H9 (cell line): ENCODE results near the gene DTNBP1. TPM values are rescaled to one million over a fixed set of nuclear protein-coding genes. Genes with fewer than 3 reads are reported as not detected.
"Not testable (repeated sequence)": the region's sequence is repeated elsewhere in the genome, so short reads cannot be mapped to it uniquely, and the experiment has no call there.

Source experiments
- DNase-seq: peaks from one replicate; pipeline ENCODE4 v3.0.0-alpha.2; 2017
- H2AFZ ChIP-seq: one replicate; pipeline ENCODE4 v1.6.1; 2013; ENCODE audit warnings: mild to moderate bottlenecking, low read length, control low read depth, moderate library complexity
- H2AK5ac ChIP-seq: 2 replicates; pipeline ENCODE4 v1.6.1; 2013; ENCODE audit warnings: low read length, control low read depth, mixed read lengths; ENCODE audit not compliant: insufficient read length
- H2BK120ac ChIP-seq: one replicate; pipeline ENCODE4 v1.6.1; 2013; ENCODE audit warnings: low read depth, mild to moderate bottlenecking, low read length, control low read depth, inconsistent platforms; ENCODE audit not compliant: poor library complexity, severe bottlenecking
- H2BK12ac ChIP-seq: 2 replicates; pipeline ENCODE4 v1.6.1; 2013; ENCODE audit warnings: low read length, control low read depth, mixed read lengths, low read depth; ENCODE audit not compliant: insufficient read length
- H2BK15ac ChIP-seq: 2 replicates; pipeline ENCODE4 v1.6.1; 2013; ENCODE audit warnings: low read depth, low read length, control low read depth
- H2BK20ac ChIP-seq: one replicate; pipeline ENCODE4 v1.6.1; 2013; ENCODE audit warnings: low read depth, mild to moderate bottlenecking, low read length, control low read depth, inconsistent platforms; ENCODE audit not compliant: poor library complexity, severe bottlenecking
- H2BK5ac ChIP-seq: 2 replicates; pipeline ENCODE4 v1.6.1; 2013; ENCODE audit warnings: low read length, control low read depth, mixed read lengths; ENCODE audit not compliant: insufficient read length
- H3K14ac ChIP-seq: 2 replicates; pipeline ENCODE4 v1.6.1; 2013; ENCODE audit warnings: low read length, control low read depth; ENCODE audit not compliant: insufficient read depth
- H3K18ac ChIP-seq: 2 replicates; pipeline ENCODE4 v1.6.1; 2013; ENCODE audit warnings: low read depth, mild to moderate bottlenecking, mixed read lengths, low read length, control low read depth; ENCODE audit not compliant: insufficient read length
- H3K23ac ChIP-seq: 2 replicates; pipeline ENCODE4 v1.6.1; 2013; ENCODE audit warnings: low read length, control low read depth, mixed read lengths, low read depth; ENCODE audit not compliant: insufficient read length
- H3K23me2 ChIP-seq: 2 replicates; pipeline ENCODE4 v1.6.1; 2013; ENCODE audit warnings: low read depth, mild to moderate bottlenecking, mixed read lengths, low read length, control low read depth; ENCODE audit not compliant: insufficient read length, poor library complexity, severe bottlenecking
- H3K27ac ChIP-seq: 2 replicates; pipeline ENCODE4 v1.5.1; 2013; ENCODE audit warnings: low read length, control low read depth, mixed read lengths, low read depth; ENCODE audit not compliant: insufficient read length
- H3K27me3 ChIP-seq: 2 replicates; pipeline ENCODE4 v1.6.1; 2013; ENCODE audit warnings: low read length, control low read depth, inconsistent platforms; ENCODE audit not compliant: insufficient read depth
- H3K4ac ChIP-seq: 2 replicates; pipeline ENCODE4 v1.6.1; 2013; ENCODE audit warnings: low read depth, mild to moderate bottlenecking, control low read depth, inconsistent platforms, low read length, moderate library complexity
- H3K4me1 ChIP-seq: 2 replicates; pipeline ENCODE4 v1.6.1; 2013; ENCODE audit warnings: low read length, control low read depth, inconsistent platforms; ENCODE audit not compliant: insufficient read depth
- H3K4me2 ChIP-seq: 2 replicates; pipeline ENCODE4 v1.6.1; 2013; ENCODE audit warnings: low read length, control low read depth, mixed read lengths; ENCODE audit not compliant: insufficient read length, insufficient read depth
- H3K56ac ChIP-seq: 2 replicates; pipeline ENCODE4 v1.6.1; 2013; ENCODE audit warnings: low read depth, mild to moderate bottlenecking, mixed read lengths, low read length, control low read depth; ENCODE audit not compliant: insufficient read length
- H3K79me1 ChIP-seq: 2 replicates; pipeline ENCODE4 v1.6.1; 2013; ENCODE audit warnings: low read depth, mild to moderate bottlenecking, moderate library complexity, low read length, control low read depth, inconsistent platforms; ENCODE audit not compliant: insufficient read depth, poor library complexity, severe bottlenecking
- H3K79me2 ChIP-seq: 2 replicates; pipeline ENCODE4 v1.6.1; 2013; ENCODE audit warnings: low read length, control low read depth, inconsistent platforms; ENCODE audit not compliant: insufficient read depth
- H3K9ac ChIP-seq: 2 replicates; pipeline ENCODE4 v1.6.1; 2013; ENCODE audit warnings: low read length, control low read depth, mixed read lengths; ENCODE audit not compliant: insufficient read length; ENCODE audit errors: extremely low read depth
- H3K9me3 ChIP-seq: one replicate; pipeline ENCODE4 v1.6.1; 2013; ENCODE audit warnings: low read depth, low read length, inconsistent platforms; ENCODE audit not compliant: control insufficient read depth
- H3T11ph ChIP-seq: one replicate; pipeline ENCODE4 v1.6.1; 2013; ENCODE audit warnings: mild to moderate bottlenecking, low read length, control low read depth, inconsistent platforms
- H4K20me1 ChIP-seq: one replicate; pipeline ENCODE4 v1.6.1; 2013; ENCODE audit not compliant: control insufficient read depth, insufficient read length, insufficient read depth
- H4K5ac ChIP-seq: 2 replicates; pipeline ENCODE4 v1.6.1; 2013; ENCODE audit warnings: low read depth, mild to moderate bottlenecking, mixed read lengths, low read length, control low read depth; ENCODE audit not compliant: insufficient read length
- H4K8ac ChIP-seq: replicated peaks from 2 replicates; pipeline ENCODE4 v1.6.1; 2013; ENCODE audit warnings: low read length, control low read depth, mixed read lengths, low read depth; ENCODE audit not compliant: insufficient read length
- H4K91ac ChIP-seq: 2 replicates; pipeline ENCODE4 v1.6.1; 2013; ENCODE audit warnings: low read depth, mild to moderate bottlenecking, moderate library complexity, mixed read lengths, low read length, control low read depth; ENCODE audit not compliant: insufficient read length
- H3K27ac Mint-ChIP-seq, 3 experiments: 2 replicates in 2 of 3; 3 replicates in 1 of 3; pipeline ENCODE4 v1.8.0; 2020 to 2021; ENCODE audit warnings: mixed read lengths in 3 of 3, mild to moderate bottlenecking in 1 of 3, moderate library complexity in 1 of 3
- H3K27me3 Mint-ChIP-seq: 2 replicates; pipeline ENCODE4 v1.8.0; 2021; ENCODE audit warnings: low read depth, mild to moderate bottlenecking, moderate library complexity, mixed read lengths
- H3K36me3 Mint-ChIP-seq, 3 experiments: 2 replicates in 2 of 3; 3 replicates in 1 of 3; pipeline ENCODE4 v1.8.0; 2020 to 2021; ENCODE audit warnings: low read depth in 3 of 3, mixed read lengths in 3 of 3; ENCODE audit not compliant: insufficient read depth in 1 of 3
- H3K4me1 Mint-ChIP-seq, 2 experiments: 2 replicates each; pipeline ENCODE4 v1.8.0; 2020; ENCODE audit warnings: mixed read lengths in 2 of 2
- H3K4me3 Mint-ChIP-seq, 2 experiments: 2 replicates in 1 of 2; 3 replicates in 1 of 2; pipeline ENCODE4 v1.8.0; 2020 to 2021; ENCODE audit warnings: mild to moderate bottlenecking in 2 of 2, mixed read lengths in 2 of 2, moderate library complexity in 1 of 2
- H3K9me3 Mint-ChIP-seq, 2 experiments: 2 replicates in 1 of 2; 3 replicates in 1 of 2; pipeline ENCODE4 v1.8.0; 2020; ENCODE audit warnings: mild to moderate bottlenecking in 2 of 2, mixed read lengths in 2 of 2, moderate library complexity in 1 of 2
- WGBS: extraction: QIAGEN DNeasy Blood & Tissue Kit; methylation state at CpG from one replicate; pipeline ENCODE4 v1.1.7; 2013; ENCODE audit warnings: missing lambda C conversion rate, low lambda C conversion rate, mixed read lengths; ENCODE audit not compliant: insufficient read length; ENCODE audit errors: extremely low coverage; 5-methylcytosine and 5-hydroxymethylcytosine counted together
- total RNA-seq: library from RNA; stranded (reverse); gene quantifications from 2 replicates; pipeline ENCODE4 v1.2.1, GENCODE V29; 2021
- TF ChIP-seq, protein P1 (sequence below): fragments of 200-600 bp; sonication (generic); conservative IDR thresholded peaks from 3 replicates; pipeline ENCODE4 v1.8.0; 2021; ENCODE audit warnings: antibody characterized with exemption, mild to moderate bottlenecking

Gene DTNBP1
- total RNA-seq, 1 experiment from 2014 or later, result 12.9 TPM

DNA sequence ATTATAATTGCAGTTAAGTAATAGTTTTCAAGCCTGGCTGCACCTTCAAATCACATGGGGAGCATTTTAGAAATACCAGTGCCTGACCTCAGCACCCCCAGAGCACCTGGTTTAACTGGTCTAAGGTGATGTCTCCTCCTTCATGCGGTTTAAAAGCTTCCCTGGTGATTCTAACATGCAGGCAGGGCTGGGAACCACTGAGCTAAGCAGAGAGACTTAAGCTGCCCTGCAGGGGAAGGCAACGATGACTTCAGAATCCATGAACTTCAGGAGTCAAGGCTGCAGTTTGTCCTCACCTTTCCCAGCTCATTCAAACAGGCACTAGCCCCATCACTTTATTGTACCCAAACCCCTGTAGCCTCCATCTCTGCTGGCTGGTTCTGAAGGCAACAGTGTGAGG, 6.1 kb upstream of the DTNBP1 start:
- H3K27ac Mint-ChIP-seq, result no peak overlapping the region
- no peak overlapping the region for H3K23ac ChIP-seq
- WGBS, result no CpG with 5 or more reads among the region's 2 CpGs
- H2AFZ ChIP-seq, result no peak overlapping the region
- H4K8ac ChIP-seq, result no peak overlapping the region
- H3K4ac ChIP-seq, result no peak overlapping the region
- no peak overlapping the region for H4K5ac ChIP-seq
- H4K20me1 ChIP-seq, result no peaks in the 10 kb centered on the region
- H2AK5ac ChIP-seq, result no peak overlapping the region
- H3K9me3 ChIP-seq, result no peaks in the 10 kb centered on the region
- no peaks in the 10 kb centered on the region for H3K9me3 Mint-ChIP-seq
- H2BK120ac ChIP-seq, result no peak overlapping the region
- TF ChIP-seq, protein P1, sequence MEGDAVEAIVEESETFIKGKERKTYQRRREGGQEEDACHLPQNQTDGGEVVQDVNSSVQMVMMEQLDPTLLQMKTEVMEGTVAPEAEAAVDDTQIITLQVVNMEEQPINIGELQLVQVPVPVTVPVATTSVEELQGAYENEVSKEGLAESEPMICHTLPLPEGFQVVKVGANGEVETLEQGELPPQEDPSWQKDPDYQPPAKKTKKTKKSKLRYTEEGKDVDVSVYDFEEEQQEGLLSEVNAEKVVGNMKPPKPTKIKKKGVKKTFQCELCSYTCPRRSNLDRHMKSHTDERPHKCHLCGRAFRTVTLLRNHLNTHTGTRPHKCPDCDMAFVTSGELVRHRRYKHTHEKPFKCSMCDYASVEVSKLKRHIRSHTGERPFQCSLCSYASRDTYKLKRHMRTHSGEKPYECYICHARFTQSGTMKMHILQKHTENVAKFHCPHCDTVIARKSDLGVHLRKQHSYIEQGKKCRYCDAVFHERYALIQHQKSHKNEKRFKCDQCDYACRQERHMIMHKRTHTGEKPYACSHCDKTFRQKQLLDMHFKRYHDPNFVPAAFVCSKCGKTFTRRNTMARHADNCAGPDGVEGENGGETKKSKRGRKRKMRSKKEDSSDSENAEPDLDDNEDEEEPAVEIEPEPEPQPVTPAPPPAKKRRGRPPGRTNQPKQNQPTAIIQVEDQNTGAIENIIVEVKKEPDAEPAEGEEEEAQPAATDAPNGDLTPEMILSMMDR, result no peak
- no peak overlapping the region; a peak in 1 of 5 replicates for H3K4me3 Mint-ChIP-seq
- no peak overlapping the region for H3K56ac ChIP-seq
- no peak overlapping the region for H3K18ac ChIP-seq
- H2BK20ac ChIP-seq, result no peak overlapping the region
- H3K23me2 ChIP-seq, result no peaks in the 10 kb centered on the region
- no peak overlapping the region for H3K4me2 ChIP-seq
- no peaks in the 10 kb centered on the region for H3K79me2 ChIP-seq
- peaks cover 6 to 13% of the 10 kb centered on the region in 2 experiments; a peak in 3 of 4 replicates for H3K4me1 Mint-ChIP-seq
- H3K36me3 Mint-ChIP-seq, result no peaks in the 10 kb centered on the region
- H4K91ac ChIP-seq, result no peak overlapping the region
- no peak overlapping the region for H3K9ac ChIP-seq
- peaks cover 36% of the 10 kb centered on the region for H3K27me3 Mint-ChIP-seq
- no peak overlapping the region for H2BK5ac ChIP-seq
- no peak overlapping the region for H3T11ph ChIP-seq
- DNase-seq, result no peak
- no peaks in the 10 kb centered on the region for H3K79me1 ChIP-seq
- no peak overlapping the region for H2BK15ac ChIP-seq
- H3K4me1 ChIP-seq, result no peaks in the 10 kb centered on the region
- no peak overlapping the region for H2BK12ac ChIP-seq
- no peak overlapping the region for H3K27ac ChIP-seq
- no peak overlapping the region for H3K14ac ChIP-seq
- H3K27me3 ChIP-seq, result no peaks in the 10 kb centered on the region; the same call in 1 of the 2 replicates

DNA sequence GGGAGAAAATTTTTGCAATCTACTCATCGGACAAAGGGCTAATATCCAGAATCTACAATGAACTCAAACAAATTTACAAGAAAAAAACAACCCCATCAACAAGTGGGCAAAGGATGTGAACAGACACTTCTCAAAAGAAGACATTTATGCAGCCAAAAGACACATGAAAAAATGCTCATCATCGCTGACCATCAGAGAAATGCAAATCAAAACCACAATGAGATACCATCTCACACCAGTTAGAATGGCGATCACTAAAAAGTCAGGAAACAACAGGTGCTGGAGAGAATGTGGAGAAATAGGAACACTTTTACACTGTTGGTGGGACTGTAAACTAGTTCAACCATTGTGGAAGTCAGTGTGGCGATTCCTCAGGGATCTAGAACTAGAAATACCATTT, 4.1 kb upstream of the DTNBP1 start:
- not testable (repeated sequence) for H2AFZ ChIP-seq, H3K23ac ChIP-seq, H3K4me1 ChIP-seq, H3K9me3 Mint-ChIP-seq, H4K20me1 ChIP-seq, H2BK15ac ChIP-seq, H3K79me2 ChIP-seq, H3K27ac Mint-ChIP-seq, H4K8ac ChIP-seq, H3K56ac ChIP-seq, H3K23me2 ChIP-seq, H3K9ac ChIP-seq, H2BK5ac ChIP-seq, H3K9me3 ChIP-seq, H3K27me3 ChIP-seq, H3K4me2 ChIP-seq, H3K14ac ChIP-seq, H3T11ph ChIP-seq, H3K18ac ChIP-seq, H3K36me3 Mint-ChIP-seq, DNase-seq, H2BK20ac ChIP-seq, H2BK120ac ChIP-seq, H2AK5ac ChIP-seq, H3K4me3 Mint-ChIP-seq, H2BK12ac ChIP-seq, H3K4ac ChIP-seq, H4K5ac ChIP-seq, H3K79me1 ChIP-seq, H3K27ac ChIP-seq, H4K91ac ChIP-seq
- H3K4me1 Mint-ChIP-seq, result peaks cover 6 to 21% of the 10 kb centered on the region in 2 experiments; a peak in 3 of 4 replicates
- no CpG with 5 or more reads among the region's 4 CpGs for WGBS
- peaks cover 44% of the 10 kb centered on the region for H3K27me3 Mint-ChIP-seq
